Smooth muscle cell (in vitro differentiated cells): ENCODE measurements around the gene CHAF1B. TPM values are rescaled to one million over a fixed set of nuclear protein-coding genes. Genes with fewer than 3 reads are reported as not detected.
"Not testable (repeated sequence)": the region's sequence is repeated elsewhere in the genome, so short reads cannot be mapped to it uniquely, and the experiment has no call there.

Experiments used
- DNase-seq: peaks from one replicate; lab custom pipeline; 2025; ENCODE audit not compliant: unreplicated experiment; lab: John Stamatoyannopoulos, UW
- H2AFZ ChIP-seq: fragments of 200-600 bp; sonication (generic); 2 replicates; pipeline ENCODE4 v1.6.0; 2016; ENCODE audit warnings: antibody characterized with exemption, low read depth, mild to moderate bottlenecking
- H3F3A ChIP-seq: fragments of 200-600 bp; sonication (generic); 2 replicates; pipeline ENCODE4 v1.6.0; 2017; ENCODE audit warnings: antibody characterized with exemption, low read depth
- H3K27ac ChIP-seq: fragments of 200-600 bp; sonication (generic); 2 replicates; pipeline ENCODE4 v1.5.1; 2016; ENCODE audit warnings: low read depth, mild to moderate bottlenecking
- H3K27me3 ChIP-seq: fragments of 200-600 bp; sonication (generic); 2 replicates; pipeline ENCODE4 v1.6.1; 2016; ENCODE audit warnings: low read depth, mild to moderate bottlenecking
- H3K36me3 ChIP-seq: fragments of 200-600 bp; sonication (generic); 2 replicates; pipeline ENCODE4 v1.5.1; 2016; ENCODE audit warnings: low read depth
- H3K4me1 ChIP-seq: fragments of 200-600 bp; sonication (generic); 2 replicates; pipeline ENCODE4 v1.5.1; 2016; ENCODE audit warnings: low read depth
- H3K4me2 ChIP-seq: fragments of 200-600 bp; sonication (generic); 2 replicates; pipeline ENCODE4 v1.6.0; 2016; ENCODE audit warnings: mild to moderate bottlenecking
- H3K4me3 ChIP-seq: fragments of 200-600 bp; sonication (generic); 2 replicates; pipeline ENCODE4 v1.5.1; 2016; ENCODE audit warnings: mild to moderate bottlenecking
- H3K79me2 ChIP-seq: fragments of 200-600 bp; sonication (generic); 2 replicates; pipeline ENCODE4 v1.6.0; 2016; ENCODE audit warnings: low read depth, mild to moderate bottlenecking
- H3K9ac ChIP-seq: fragments of 200-600 bp; sonication (generic); 2 replicates; pipeline ENCODE4 v1.6.0; 2016; ENCODE audit warnings: low read depth
- H3K9me3 ChIP-seq: fragments of 200-600 bp; sonication (generic); replicated peaks from 2 replicates; pipeline ENCODE4 v1.5.1; 2016; ENCODE audit warnings: low read depth
- H4K20me1 ChIP-seq: fragments of 200-600 bp; sonication (generic); 2 replicates; pipeline ENCODE4 v1.6.0; 2016; ENCODE audit warnings: low read depth
- CTCF ChIP-seq: fragments of 200-600 bp; sonication (generic); IDR thresholded peaks from 2 replicates; pipeline ENCODE4 v1.5.1; 2017; ENCODE audit warnings: borderline replicate concordance, mild to moderate bottlenecking, antibody characterized with exemption; ENCODE audit not compliant: insufficient read depth, poor library complexity, severe bottlenecking
- WGBS: methylation state at CpG from one replicate; pipeline ENCODE4 v1.1.7; 2016; ENCODE audit warnings: low lambda C conversion rate; 5-methylcytosine and 5-hydroxymethylcytosine counted together
- polyA plus RNA-seq: library from polyadenylated mRNA; unstranded; fragments of >200 nt; fragmentation: Nextera tagmentation; extraction: Ambion mirVana; gene quantifications from 2 replicates; pipeline ENCODE4 v1.2.1, GENCODE V29; 2016
- total RNA-seq: library from RNA; depleted of rRNA; stranded (reverse); fragments of >200 nt; gene quantifications from 2 replicates; pipeline ENCODE4 v1.2.3, GENCODE V29; 2014

CHAF1B gene
- total and polyA plus RNA-seq, 2 experiments from 2014 or later = 2.0 to 5.3 TPM

- H3K9me3 ChIP-seq = no peaks in the 10 kb centered on the region
- no peaks in the 10 kb centered on the region for H4K20me1 ChIP-seq
- no peak overlapping the region for H3K4me2 ChIP-seq
- no peaks in the 10 kb centered on the region for H3K27me3 ChIP-seq
- H3F3A ChIP-seq = no peaks in the 10 kb centered on the region
- no peak for TF ChIP-seq CTCF
- H3K4me1 ChIP-seq = no peaks in the 10 kb centered on the region
- 67% methylated on average over 6 of the region's 6 CpGs for WGBS
- H3K9ac ChIP-seq = no peak overlapping the region
- H3K4me3 ChIP-seq = no peak overlapping the region
- H3K27ac ChIP-seq = no peak overlapping the region
- no peak overlapping the region for H2AFZ ChIP-seq
- DNase-seq = no peak
- H3K79me2 ChIP-seq = no peaks in the 10 kb centered on the region
- no peaks in the 10 kb centered on the region for H3K36me3 ChIP-seq
Observed at GRCh38 chr21:36379251-36379650, 5.9 kb upstream of the CHAF1B start.

GRCh38 chr21:36381841-36382589 is 3.2 kb upstream of the CHAF1B start:
- Histone ChIP-seq H3K27ac (no peak overlapping the region), H3K4me2 (no peak overlapping the region), H3F3A (no peaks in the 10 kb centered on the region), H3K36me3 (no peaks in the 10 kb centered on the region), H3K9ac (no peak overlapping the region), H3K27me3 (no peaks in the 10 kb centered on the region), H4K20me1 (no peaks in the 10 kb centered on the region), H3K4me1 (no peaks in the 10 kb centered on the region), H2AFZ (no peak overlapping the region), H3K4me3 (no peak overlapping the region), H3K9me3 (no peaks in the 10 kb centered on the region), H3K79me2 (no peaks in the 10 kb centered on the region)
- no peak for TF ChIP-seq CTCF
- no peak for DNase-seq
- 93% methylated on average over 9 of the region's 9 CpGs for WGBS

- H3K4me2 ChIP-seq, H3K9ac ChIP-seq, H3K27me3 ChIP-seq, DNase-seq, H3K4me3 ChIP-seq, H3K36me3 ChIP-seq, H3K4me1 ChIP-seq, H3K79me2 ChIP-seq, H3K9me3 ChIP-seq, H3F3A ChIP-seq, H4K20me1 ChIP-seq, H3K27ac ChIP-seq, H2AFZ ChIP-seq: not testable (repeated sequence)
- 95% methylated on average over 10 of the region's 10 CpGs for WGBS
Observed at GRCh38 chr21:36382722-36383121, 2.5 kb upstream of the CHAF1B start.

GRCh38 chr21:36384885-36385232 is 333 bp upstream of the CHAF1B start:
- H3K9me3 ChIP-seq = no peaks in the 10 kb centered on the region
- H3K4me2 ChIP-seq = peak overlapping the region; percentile 97
- DNase-seq = no peak
- H3K36me3 ChIP-seq = no peaks in the 10 kb centered on the region
- H4K20me1 ChIP-seq = no peaks in the 10 kb centered on the region
- H3K4me3 ChIP-seq = peak overlapping the region; percentile 66
- WGBS = 44% methylated on average over 8 of the region's 8 CpGs
- no peaks in the 10 kb centered on the region for H3K79me2 ChIP-seq
- H3F3A ChIP-seq = no peaks in the 10 kb centered on the region
- H3K9ac ChIP-seq = no peak overlapping the region
- H3K4me1 ChIP-seq = no peaks in the 10 kb centered on the region
- no peak overlapping the region for H3K27ac ChIP-seq
- no peak for TF ChIP-seq CTCF
- no peaks in the 10 kb centered on the region for H3K27me3 ChIP-seq
- no peak overlapping the region for H2AFZ ChIP-seq
